Natural killer cell treated with Interleukin-12 subunit alpha and Interleukin-12 subunit beta and Interleukin-15 and Interleukin-18, amount 100 ng/mL, for 72 hours (primary cell): ENCODE measurements around the gene COASY. TPM values are rescaled to one million over a fixed set of nuclear protein-coding genes. Genes with fewer than 3 reads are reported as not detected.
A peak's percentile ranks its signal among the peaks of the same experiment; 100 is the strongest.

ENCODE experiments used
- ATAC-seq, 2 donors: fragments of 150-1000 bp; cut with Tn5 transposase in 1 of 2; sonication (Bioruptor Pico), chemical (Tn5 transposase) in 1 of 2; 2 replicates each; pipeline ENCODE4 v1.10.0; 2021
- DNase-seq: peaks from one replicate; pipeline ENCODE4 v3.0.0; 2022; ENCODE audit warnings: low spot score
- H3K27ac Mint-ChIP-seq, 2 donors: 1 replicate in 1 of 2; 2 replicates in 1 of 2; pipeline ENCODE4 v1.8.0; 2022; ENCODE audit warnings: mixed read lengths in 2 of 2, mild to moderate bottlenecking in 1 of 2, moderate library complexity in 1 of 2
- H3K27me3 Mint-ChIP-seq, 2 donors: 1 replicate in 1 of 2; 2 replicates in 1 of 2; pipeline ENCODE4 v1.8.0; 2022; ENCODE audit warnings: mixed read lengths in 2 of 2
- H3K36me3 Mint-ChIP-seq: one replicate; pipeline ENCODE4 v1.8.0; 2022; ENCODE audit warnings: mixed read lengths
- H3K4me1 Mint-ChIP-seq, 2 donors: 1 replicate in 1 of 2; 2 replicates in 1 of 2; pipeline ENCODE4 v1.8.0; 2022; ENCODE audit warnings: low read depth in 2 of 2, mixed read lengths in 2 of 2, mild to moderate bottlenecking in 1 of 2
- H3K4me3 Mint-ChIP-seq: one replicate; pipeline ENCODE4 v1.8.0; 2022; ENCODE audit warnings: mixed read lengths
- H3K9me3 Mint-ChIP-seq: 2 replicates; pipeline ENCODE4 v1.8.0; 2022; ENCODE audit warnings: mixed read lengths
- total RNA-seq, 2 donors: library from RNA; stranded (reverse); gene quantifications; one replicate each; pipeline ENCODE4 v1.2.3, GENCODE V29; 2022

Gene COASY
- total RNA-seq, 2 donors from 2014 or later, result 83.4 to 126 TPM

- peaks cover 26 to 35% of the 10 kb centered on the region in 2 donors for H3K27me3 Mint-ChIP-seq
- DNase-seq (no peak), ATAC-seq (no peak)
- no peaks in the 10 kb centered on the region for H3K9me3 Mint-ChIP-seq
- peaks cover 23 to 30% of the 10 kb centered on the region in 2 donors for H3K4me1 Mint-ChIP-seq
- H3K4me3 Mint-ChIP-seq, result no peak overlapping the region
- no peak overlapping the region for H3K27ac Mint-ChIP-seq
- H3K36me3 Mint-ChIP-seq, result no peaks in the 10 kb centered on the region
Measured at GRCh38 chr17:42521666-42522262, 40.2 kb upstream of the COASY start.

GRCh38 chr17:42522263-42522790 lies 39.6 kb upstream of the COASY start:
- H3K4me3 Mint-ChIP-seq, result no peak overlapping the region
- no peak overlapping the region for H3K27ac Mint-ChIP-seq
- peaks cover 26 to 35% of the 10 kb centered on the region in 2 donors for H3K27me3 Mint-ChIP-seq
- no peaks in the 10 kb centered on the region for H3K36me3 Mint-ChIP-seq
- H3K9me3 Mint-ChIP-seq, result no peaks in the 10 kb centered on the region
- DNase-seq, result no peak
- ATAC-seq, result no peak
- peaks cover 26 to 32% of the 10 kb centered on the region in 2 donors for H3K4me1 Mint-ChIP-seq

- peaks cover 25 to 29% of the 10 kb centered on the region in 2 donors for H3K4me1 Mint-ChIP-seq
- H3K4me3 Mint-ChIP-seq, result no peak overlapping the region
- H3K36me3 Mint-ChIP-seq, result no peaks in the 10 kb centered on the region
- DNase-seq, result no peak
- peaks cover 24 to 35% of the 10 kb centered on the region in 2 donors for H3K27me3 Mint-ChIP-seq
- no peak for ATAC-seq
- no peaks in the 10 kb centered on the region for H3K9me3 Mint-ChIP-seq
- no peak overlapping the region for H3K27ac Mint-ChIP-seq
Measured at GRCh38 chr17:42522798-42523278, 39.1 kb upstream of the COASY start.

GRCh38 chr17:42525221-42525620 lies 36.7 kb upstream of the COASY start:
- ATAC-seq, result no peak
- Mint-ChIP-seq H3K27ac (no peak overlapping the region), H3K36me3 (no peaks in the 10 kb centered on the region), H3K4me3 (no peak overlapping the region), H3K9me3 (no peaks in the 10 kb centered on the region), H3K27me3 (peaks cover 18 to 24% of the 10 kb centered on the region in 2 donors), H3K4me1 (peaks cover 31 to 32% of the 10 kb centered on the region in 2 donors)
- DNase-seq, result no peak

GRCh38 chr17:42526031-42526444 lies 35.9 kb upstream of the COASY start:
- Mint-ChIP-seq H3K27me3 (peaks cover 11 to 16% of the 10 kb centered on the region in 2 donors), H3K4me3 (no peak overlapping the region), H3K4me1 (peaks cover 35 to 40% of the 10 kb centered on the region in 2 donors), H3K36me3 (no peaks in the 10 kb centered on the region), H3K27ac (no peak overlapping the region), H3K9me3 (no peaks in the 10 kb centered on the region)
- ATAC-seq (no peak), DNase-seq (no peak)

GRCh38 chr17:42527932-42528331 lies 34.0 kb upstream of the COASY start:
- H3K9me3 Mint-ChIP-seq, result no peaks in the 10 kb centered on the region
- ATAC-seq (no peak), DNase-seq (no peak)
- H3K27ac Mint-ChIP-seq, result no peak overlapping the region
- H3K4me3 Mint-ChIP-seq, result no peak overlapping the region
- no peaks in the 10 kb centered on the region for H3K36me3 Mint-ChIP-seq
- peaks cover 3 to 5% of the 10 kb centered on the region in 2 donors for H3K27me3 Mint-ChIP-seq
- H3K4me1 Mint-ChIP-seq, result peaks cover 37 to 49% of the 10 kb centered on the region in 2 donors

GRCh38 chr17:42529061-42529460 lies 32.9 kb upstream of the COASY start:
- ATAC-seq, result no peak
- Mint-ChIP-seq H3K27ac (no peak overlapping the region), H3K27me3 (peaks cover 3 to 5% of the 10 kb centered on the region in 2 donors), H3K9me3 (no peaks in the 10 kb centered on the region), H3K4me3 (no peak overlapping the region), H3K4me1 (peaks cover 40 to 46% of the 10 kb centered on the region in 2 donors), H3K36me3 (no peaks in the 10 kb centered on the region)
- no peak for DNase-seq

- Mint-ChIP-seq H3K4me1 (peaks cover 37 to 44% of the 10 kb centered on the region in 2 donors), H3K27ac (peak overlapping the region in 1 of 2 donors; percentile 62), H3K36me3 (no peaks in the 10 kb centered on the region), H3K9me3 (no peaks in the 10 kb centered on the region), H3K4me3 (peak overlapping the region; percentile 79), H3K27me3 (no peaks in the 10 kb centered on the region)
- DNase-seq (no peak), ATAC-seq (no peak)
Measured at GRCh38 chr17:42530952-42531454, 30.9 kb upstream of the COASY start.

GRCh38 chr17:42531455-42532354 lies 30.2 kb upstream of the COASY start:
- H3K36me3 Mint-ChIP-seq, result no peaks in the 10 kb centered on the region
- peaks cover 37 to 48% of the 10 kb centered on the region in 2 donors for H3K4me1 Mint-ChIP-seq
- no peaks in the 10 kb centered on the region for H3K9me3 Mint-ChIP-seq
- peak overlapping the region; percentile 79 for H3K4me3 Mint-ChIP-seq
- H3K27me3 Mint-ChIP-seq, result no peaks in the 10 kb centered on the region
- peak overlapping the region; percentile 62 to 78 for H3K27ac Mint-ChIP-seq
- ATAC-seq, result peak; percentile 32 to 43
- peak; percentile 76 for DNase-seq

GRCh38 chr17:42535155-42536047 lies 26.5 kb upstream of the COASY start:
- DNase-seq, result no peak
- peaks cover 34 to 39% of the 10 kb centered on the region in 2 donors for H3K4me1 Mint-ChIP-seq
- peak in 1 of 2 donors; percentile 0 for ATAC-seq
- no peaks in the 10 kb centered on the region for H3K36me3 Mint-ChIP-seq
- H3K27me3 Mint-ChIP-seq, result no peaks in the 10 kb centered on the region
- peak overlapping the region; percentile 68 to 83 for H3K27ac Mint-ChIP-seq
- H3K4me3 Mint-ChIP-seq, result peak overlapping the region; percentile 88
- H3K9me3 Mint-ChIP-seq, result no peaks in the 10 kb centered on the region

- peak within 1 kb of the TSS; percentile 68 to 83 for H3K27ac Mint-ChIP-seq
- H3K4me1 Mint-ChIP-seq, result peaks cover 33 to 35% of the 10 kb centered on the region in 2 donors
- no peaks in the 10 kb centered on the region for H3K36me3 Mint-ChIP-seq
- peak within 1 kb of the TSS; percentile 88 for H3K4me3 Mint-ChIP-seq
- H3K27me3 Mint-ChIP-seq, result no peaks in the 10 kb centered on the region
- no peaks in the 10 kb centered on the region for H3K9me3 Mint-ChIP-seq
- DNase-seq, result peak; percentile 94
- ATAC-seq, result peak; percentile 96
Measured at GRCh38 chr17:42536048-42536371, 25.9 kb upstream of the COASY start, which contains the start of gene NAGLU. NAGLU (plus strand) TSS chr17:42536241; CDS start chr17:42536273, 32 bp downstream.

- H3K4me1 Mint-ChIP-seq, result peaks cover 31 to 35% of the 10 kb centered on the region in 2 donors
- H3K9me3 Mint-ChIP-seq, result no peaks in the 10 kb centered on the region
- ATAC-seq (peak; percentile 86 to 90), DNase-seq (peak; percentile 93)
- H3K27ac Mint-ChIP-seq, result peak overlapping the region; percentile 60 to 82
- no peaks in the 10 kb centered on the region for H3K36me3 Mint-ChIP-seq
- H3K27me3 Mint-ChIP-seq, result no peaks in the 10 kb centered on the region
- H3K4me3 Mint-ChIP-seq, result peak overlapping the region; percentile 88
Measured at GRCh38 chr17:42536372-42537155, 25.4 kb upstream of the COASY start.
